ENCODE results near the gene SIGLEC14. TPM values are rescaled to one million over a fixed set of nuclear protein-coding genes. Genes with fewer than 3 reads are reported as not detected.

SIGLEC14 gene
- total RNA-seq, 4 donors from 2014 or later, result 2.2 to 6.0 TPM; not detected in 2

DNA sequence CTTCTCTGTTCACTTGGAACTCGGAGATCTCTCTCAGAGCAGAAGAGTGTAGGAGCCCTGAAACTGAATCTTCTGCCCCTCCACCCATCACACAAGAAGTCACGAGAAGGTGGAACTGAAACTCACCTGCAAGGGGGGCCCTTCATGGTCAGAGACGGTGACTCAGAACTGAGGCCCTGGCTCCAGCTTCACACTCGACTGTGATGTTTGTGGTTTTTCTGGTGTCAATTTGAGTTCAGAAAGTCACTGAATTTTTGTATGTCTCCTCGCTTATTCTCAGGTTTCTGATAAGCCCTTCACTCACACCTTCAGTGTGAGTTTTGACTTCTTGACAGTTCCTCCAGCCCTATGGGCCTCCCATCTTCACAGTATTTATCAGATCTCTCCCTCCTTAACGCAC lies 39.5 kb downstream of the SIGLEC14 start:
- no peaks in the 10 kb centered on the region for H3K9me3 ChIP-seq
- no peak overlapping the region for H3K4me3 ChIP-seq
- intact Hi-C loops (cut with DNase I; ENCODE audit: low total_unique reads), result no loop called here
- H3K27ac ChIP-seq, result peak overlapping the region in 1 of 4 donors; percentile 54
- DNase-seq, result peak; percentile 66
- TF ChIP-seq POLR2AphosphoS5 (IDR thresholded peaks at IDR 0.05), result peak in 1 of 3 donors; percentile 9
- no peak for TF ChIP-seq POLR2A (IDR thresholded peaks at IDR 0.05)
- in situ Hi-C loops (cut with MboI; ENCODE audit: low pct_ligation_motif_present in 1 of 4, low pct_unique_long_range_greater_than_20kb in 1 of 4, low sequenced_read_pairs in 3 of 4), result no loop called here
- H3K36me3 ChIP-seq, result no peaks in the 10 kb centered on the region
- WGBS, 2 donors (ENCODE audit: low coverage in 1 of 2), result 20 to 48% methylated on average over 1 to 6 of the region's 6 CpGs
- no peaks in the 10 kb centered on the region for H3K4me1 ChIP-seq
- no peaks in the 10 kb centered on the region for H3K27me3 ChIP-seq

GRCh38 chr19:51602189-51602854 lies 44.3 kb downstream of the SIGLEC14 start:
- H3K9me3 ChIP-seq, result no peaks in the 10 kb centered on the region
- peaks cover 13% of the 10 kb centered on the region for H3K27me3 ChIP-seq
- H3K4me3 ChIP-seq, result no peak overlapping the region
- intact Hi-C loops (cut with DNase I; ENCODE audit: low total_unique reads) (no loop called here), in situ Hi-C loops (cut with MboI; ENCODE audit: low pct_ligation_motif_present in 1 of 4, low pct_unique_long_range_greater_than_20kb in 1 of 4, low sequenced_read_pairs in 3 of 4) (no loop called here)
- no peak for TF ChIP-seq EP300 (IDR thresholded peaks at IDR 0.05; ENCODE audit: low read depth)
- no peak for TF ChIP-seq CTCF (IDR thresholded peaks at IDR 0.05)
- TF ChIP-seq POLR2A (IDR thresholded peaks at IDR 0.05), result no peak
- DNase-seq, result peak; percentile 14
- H3K36me3 ChIP-seq, result no peaks in the 10 kb centered on the region
- H3K27ac ChIP-seq, result peak overlapping the region in 2 of 4 donors; percentile 1 to 34
- 80 to 91% methylated on average over 13 to 20 of the region's 20 CpGs for WGBS, 2 donors (ENCODE audit: low coverage in 1 of 2)
- H3K4me1 ChIP-seq, result no peaks in the 10 kb centered on the region

DNA sequence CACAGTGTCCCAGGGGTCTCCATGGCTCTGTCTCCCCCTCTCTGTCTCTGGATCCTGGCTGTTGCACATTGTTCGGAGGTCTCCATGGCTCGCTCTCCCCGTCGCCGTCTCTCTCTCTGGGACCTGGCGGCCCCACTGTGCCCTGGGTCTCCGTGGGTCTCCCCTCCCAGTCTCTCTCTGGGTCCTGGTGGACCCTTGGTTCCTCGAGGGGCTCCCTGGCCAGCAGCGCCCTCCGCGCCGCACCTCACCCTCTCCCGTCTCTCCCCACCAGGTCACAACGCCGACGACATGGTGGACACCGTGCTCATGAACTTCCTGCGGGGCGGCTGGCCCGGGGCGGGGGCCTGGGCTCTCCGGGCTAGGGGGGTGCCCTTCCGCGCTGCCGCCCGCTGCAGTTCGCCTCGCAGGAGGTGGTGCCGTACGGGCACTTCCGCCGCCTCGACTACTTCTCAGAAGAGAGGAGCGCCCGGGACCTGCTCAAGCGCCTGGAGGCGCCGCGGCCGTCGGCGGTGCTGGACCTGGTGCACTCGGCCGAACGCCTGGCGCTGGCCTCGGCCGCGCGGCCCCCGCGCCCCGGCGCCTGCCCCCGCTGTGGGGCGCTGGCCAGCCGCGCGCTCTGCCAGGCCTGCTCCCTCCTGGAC lies 45.6 kb downstream of the SIGLEC14 start:
- Histone ChIP-seq H3K9me3 (no peaks in the 10 kb centered on the region), H3K4me3 (no peak overlapping the region), H3K4me1 (no peaks in the 10 kb centered on the region), H3K36me3 (no peaks in the 10 kb centered on the region), H3K27me3 (peaks cover 13% of the 10 kb centered on the region), H3K27ac (peak overlapping the region in 1 of 4 donors; percentile 43)
- in situ Hi-C loops (cut with MboI; ENCODE audit: low pct_ligation_motif_present in 1 of 4, low pct_unique_long_range_greater_than_20kb in 1 of 4, low sequenced_read_pairs in 3 of 4), result no loop called here
- DNase-seq, result peak; percentile 35
- intact Hi-C loops (cut with DNase I; ENCODE audit: low total_unique reads), result no loop called here
- WGBS, 2 donors (ENCODE audit: low coverage in 1 of 2), result 48 to 71% methylated on average over 8 to 59 of the region's 59 CpGs
- TF ChIP-seq POLR2A (IDR thresholded peaks at IDR 0.05) (no peak), CTCF (IDR thresholded peaks at IDR 0.05) (no peak), EP300 (IDR thresholded peaks at IDR 0.05; ENCODE audit: low read depth) (no peak), POLR2AphosphoS5 (IDR thresholded peaks at IDR 0.05) (no peak)

DNA sequence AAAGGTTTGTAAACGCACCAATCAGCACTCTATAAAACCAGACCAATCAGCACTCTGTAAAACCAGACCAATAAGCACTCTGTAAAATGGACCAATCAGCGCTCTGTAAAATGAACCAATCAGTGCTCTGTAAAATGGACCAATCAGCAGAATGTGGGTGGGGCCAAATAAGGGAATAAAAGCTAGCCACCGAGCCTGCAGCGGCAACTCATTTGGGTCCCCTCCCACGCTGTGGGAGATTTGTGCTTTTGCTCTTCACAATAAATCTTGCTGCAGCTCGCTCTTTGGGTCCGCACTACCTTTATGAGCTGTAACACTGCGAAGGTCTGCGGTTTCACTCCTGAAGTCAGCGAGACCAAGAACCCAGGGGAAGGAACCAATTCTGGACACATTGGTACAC lies 47.5 kb downstream of the SIGLEC14 start:
- 84 to 100% methylated on average over 3 to 10 of the region's 10 CpGs for WGBS, 2 donors (ENCODE audit: low coverage in 1 of 2)
- intact Hi-C loops (cut with DNase I; ENCODE audit: low total_unique reads), result loop anchor here (10.0 kb wide), 1 partner anchor 494 kb away; the partner anchor contains the start of gene CTU1
- in situ Hi-C loops (cut with MboI; ENCODE audit: low pct_ligation_motif_present in 1 of 4, low pct_unique_long_range_greater_than_20kb in 1 of 4, low sequenced_read_pairs in 3 of 4), result no loop called here
- H3K4me3 ChIP-seq, result no peak overlapping the region
- no peaks in the 10 kb centered on the region for H3K9me3 ChIP-seq
- peak; percentile 37 for DNase-seq
- H3K4me1 ChIP-seq, result peaks cover 0 to 9% (median 4%) of the 10 kb centered on the region in 4 donors
- H3K27me3 ChIP-seq, result peaks cover 13% of the 10 kb centered on the region
- no peak overlapping the region for H3K27ac ChIP-seq
- H3K36me3 ChIP-seq, result no peaks in the 10 kb centered on the region
- TF ChIP-seq POLR2AphosphoS5 (IDR thresholded peaks at IDR 0.05) (peak in 1 of 3 donors; percentile 37), CTCF (IDR thresholded peaks at IDR 0.05) (no peak)
